ENCODE data around the gene TLK1.

DNA sequence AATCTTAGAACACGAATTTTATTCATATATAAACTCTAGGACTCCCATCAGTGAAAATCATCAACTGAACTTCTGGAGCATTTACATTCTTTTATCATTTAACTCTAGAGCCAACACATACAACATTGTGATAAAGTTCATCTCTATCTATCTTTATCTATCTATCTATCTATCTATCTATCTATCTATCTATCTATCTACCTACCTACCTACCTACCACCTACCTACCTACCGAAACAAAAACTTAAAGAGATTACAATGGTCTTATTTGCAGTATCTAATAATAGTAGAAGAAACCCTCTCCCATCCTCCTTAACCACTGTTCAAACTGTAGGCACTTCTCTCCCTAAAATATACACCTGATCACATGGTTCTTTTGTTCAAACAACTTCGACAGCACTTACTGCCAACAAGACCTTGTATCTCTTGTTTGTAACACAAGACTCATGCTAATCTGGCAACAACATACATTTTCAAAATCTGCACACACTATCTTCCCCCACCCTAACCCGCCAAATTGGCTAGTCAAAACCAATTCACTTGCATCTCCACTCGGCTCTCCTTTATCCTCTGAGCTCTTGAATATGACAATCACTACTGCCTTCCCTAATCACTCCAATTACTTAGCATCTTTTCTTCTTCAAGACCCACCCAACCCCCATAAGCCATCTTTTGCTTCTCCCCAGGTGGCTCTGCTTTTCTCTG is 162.6 kb downstream of the TLK1 start:
- TF ChIP-seq, protein P1, sequence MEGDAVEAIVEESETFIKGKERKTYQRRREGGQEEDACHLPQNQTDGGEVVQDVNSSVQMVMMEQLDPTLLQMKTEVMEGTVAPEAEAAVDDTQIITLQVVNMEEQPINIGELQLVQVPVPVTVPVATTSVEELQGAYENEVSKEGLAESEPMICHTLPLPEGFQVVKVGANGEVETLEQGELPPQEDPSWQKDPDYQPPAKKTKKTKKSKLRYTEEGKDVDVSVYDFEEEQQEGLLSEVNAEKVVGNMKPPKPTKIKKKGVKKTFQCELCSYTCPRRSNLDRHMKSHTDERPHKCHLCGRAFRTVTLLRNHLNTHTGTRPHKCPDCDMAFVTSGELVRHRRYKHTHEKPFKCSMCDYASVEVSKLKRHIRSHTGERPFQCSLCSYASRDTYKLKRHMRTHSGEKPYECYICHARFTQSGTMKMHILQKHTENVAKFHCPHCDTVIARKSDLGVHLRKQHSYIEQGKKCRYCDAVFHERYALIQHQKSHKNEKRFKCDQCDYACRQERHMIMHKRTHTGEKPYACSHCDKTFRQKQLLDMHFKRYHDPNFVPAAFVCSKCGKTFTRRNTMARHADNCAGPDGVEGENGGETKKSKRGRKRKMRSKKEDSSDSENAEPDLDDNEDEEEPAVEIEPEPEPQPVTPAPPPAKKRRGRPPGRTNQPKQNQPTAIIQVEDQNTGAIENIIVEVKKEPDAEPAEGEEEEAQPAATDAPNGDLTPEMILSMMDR (conservative IDR thresholded peaks at IDR 0.05; ENCODE audit: low read depth, low read length), result no peak
- TF ChIP-seq EZH2 (IDR thresholded peaks at IDR 0.05; ENCODE audit: low read length, unreplicated experiment), result no peak
- no peak for TF ChIP-seq EZH2phosphoT487 (IDR thresholded peaks at IDR 0.05; ENCODE audit: borderline replicate concordance, low read length)
